Spleen (tissue), 7 donors: Measurements from ENCODE around the gene CTDSP2.

ENCODE experiments used
- POLR2AphosphoS5 ChIP-seq, 3 donors: sonication (generic); formaldehyde crosslinking; IDR thresholded peaks; one replicate each; pipeline ENCODE4 v1.5.1; 2017; ENCODE audit warnings: antibody characterized with exemption in 3 of 3
- TF ChIP-seq, protein P1 (sequence below), 11 experiments: fragments of 200-600 bp in 7 of 11; fragments of 450-650 bp in 4 of 11; sonication (generic) in 4 of 11; IDR thresholded peaks in 8 of 11; conservative IDR thresholded peaks in 3 of 11; 1 replicate in 7 of 11; 2 replicates in 4 of 11; pipeline versions ENCODE4 v1.4.0 to v1.8.0; 2016 to 2021; ENCODE audit warnings: antibody characterized with exemption in 11 of 11, inconsistent platforms in 4 of 11, mild to moderate bottlenecking in 1 of 11
- donor health status: DM: no; HTN: no; CAD: no; lungs with moderate emphysema.
- donor health status: DM: no; HTN: no; CAD: no.
- donor health status: DM: no; HTN: no; CAD: no.

- no peak for TF ChIP-seq POLR2AphosphoS5 (IDR thresholded peaks at IDR 0.05)
- TF ChIP-seq, protein P1, sequence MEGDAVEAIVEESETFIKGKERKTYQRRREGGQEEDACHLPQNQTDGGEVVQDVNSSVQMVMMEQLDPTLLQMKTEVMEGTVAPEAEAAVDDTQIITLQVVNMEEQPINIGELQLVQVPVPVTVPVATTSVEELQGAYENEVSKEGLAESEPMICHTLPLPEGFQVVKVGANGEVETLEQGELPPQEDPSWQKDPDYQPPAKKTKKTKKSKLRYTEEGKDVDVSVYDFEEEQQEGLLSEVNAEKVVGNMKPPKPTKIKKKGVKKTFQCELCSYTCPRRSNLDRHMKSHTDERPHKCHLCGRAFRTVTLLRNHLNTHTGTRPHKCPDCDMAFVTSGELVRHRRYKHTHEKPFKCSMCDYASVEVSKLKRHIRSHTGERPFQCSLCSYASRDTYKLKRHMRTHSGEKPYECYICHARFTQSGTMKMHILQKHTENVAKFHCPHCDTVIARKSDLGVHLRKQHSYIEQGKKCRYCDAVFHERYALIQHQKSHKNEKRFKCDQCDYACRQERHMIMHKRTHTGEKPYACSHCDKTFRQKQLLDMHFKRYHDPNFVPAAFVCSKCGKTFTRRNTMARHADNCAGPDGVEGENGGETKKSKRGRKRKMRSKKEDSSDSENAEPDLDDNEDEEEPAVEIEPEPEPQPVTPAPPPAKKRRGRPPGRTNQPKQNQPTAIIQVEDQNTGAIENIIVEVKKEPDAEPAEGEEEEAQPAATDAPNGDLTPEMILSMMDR (IDR thresholded peaks at IDR 0.05 in 8 of 11, conservative IDR thresholded peaks at IDR 0.05 in 3 of 11): no peak
These were observed 36.1 kb downstream of the CTDSP2 start for GRCh38 chr12:57810450-57810849.
